ENCODE measurements around the gene IGFBP4.

Gene IGFBP4

GRCh38 chr17:40458851-40459482 is 15.7 kb downstream of the IGFBP4 start:
- no peak for TF ChIP-seq CTCF (IDR thresholded peaks at IDR 0.05)

GRCh38 chr17:40459636-40460603 is 16.7 kb downstream of the IGFBP4 start:
- no peak for TF ChIP-seq CTCF (IDR thresholded peaks at IDR 0.05)

GRCh38 chr17:40460604-40460967 is 17.3 kb downstream of the IGFBP4 start:
- TF ChIP-seq CTCF (IDR thresholded peaks at IDR 0.05), result no peak

GRCh38 chr17:40460968-40461731 is 17.9 kb downstream of the IGFBP4 start:
- no peak for TF ChIP-seq CTCF (IDR thresholded peaks at IDR 0.05)

GRCh38 chr17:40461732-40462342 is 18.6 kb downstream of the IGFBP4 start:
- no peak for TF ChIP-seq CTCF (IDR thresholded peaks at IDR 0.05)

GRCh38 chr17:40462343-40463121 is 19.3 kb downstream of the IGFBP4 start:
- TF ChIP-seq CTCF (IDR thresholded peaks at IDR 0.05), result no peak
